ENCODE measurements around the gene NMUR1. TPM values are rescaled to one million over a fixed set of nuclear protein-coding genes. Genes with fewer than 3 reads are reported as not detected.

Gene NMUR1
- polyA plus RNA-seq, 6 donors from 2014 or later, result 0.19 TPM; not detected in 5

DNA sequence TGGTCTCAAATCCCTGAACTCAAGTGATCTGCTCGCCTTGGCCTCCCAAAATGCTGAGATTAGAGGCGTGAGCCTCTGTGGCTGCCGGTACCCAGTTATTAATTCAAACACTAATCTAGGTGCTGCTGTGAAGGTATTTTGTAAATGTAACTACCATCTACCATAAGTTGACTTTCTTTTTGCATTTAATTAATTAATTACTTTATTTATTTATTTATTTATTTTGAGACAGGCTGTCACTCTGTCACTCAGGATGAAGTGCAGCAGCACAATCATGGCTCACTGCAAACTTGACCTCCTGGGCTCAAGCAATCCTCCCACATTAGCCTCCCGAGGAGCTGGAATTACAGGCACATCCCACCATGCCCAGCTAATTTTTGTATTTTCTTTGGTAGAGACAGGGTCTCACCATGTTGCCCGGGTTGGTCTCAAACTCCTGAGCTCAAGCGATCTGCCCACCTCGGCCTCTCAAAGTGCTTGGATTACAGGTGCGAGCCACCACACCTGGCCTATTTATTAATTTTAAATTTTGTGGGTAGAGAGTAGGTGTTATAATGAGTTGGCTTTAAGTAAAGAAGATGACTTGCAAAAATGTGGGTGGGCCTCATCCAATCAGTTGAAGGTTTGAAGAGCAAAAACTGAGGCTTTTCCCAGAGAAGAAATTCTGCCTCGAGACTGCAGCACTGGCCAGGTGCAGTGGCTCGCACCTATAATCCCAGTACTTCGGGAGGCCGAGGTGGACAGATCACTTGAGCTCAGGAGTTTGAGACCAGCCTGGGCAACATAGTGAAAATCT is 17.3 kb upstream of the NMUR1 start:
- DNase-seq (no peak), ATAC-seq (ENCODE audit: low read depth in 2 of 2) (no peak)
- Mint-ChIP-seq H3K9me3 (peaks cover 0 to 17% (median 5%) of the 10 kb centered on the region in 7 donors), H3K27me3 (no peaks in the 10 kb centered on the region), H3K36me3 (peaks cover 4 to 9% of the 10 kb centered on the region in 2 donors), H3K4me1 (peaks cover 29 to 51% (median 41%) of the 10 kb centered on the region in 3 donors), H3K27ac (peak overlapping the region in 1 of 6 donors; percentile 63), H3K4me3 (peak overlapping the region in 1 of 8 donors; percentile 35)

GRCh38 chr2:231546014-231546715 is 15.9 kb upstream of the NMUR1 start:
- Mint-ChIP-seq H3K9me3 (peaks cover 0 to 26% (median 5%) of the 10 kb centered on the region in 7 donors), H3K4me3 (peak overlapping the region; percentile 21 to 93 (median 75)), H3K36me3 (peaks cover 8% of the 10 kb centered on the region in 2 donors), H3K27me3 (no peaks in the 10 kb centered on the region), H3K27ac (peak overlapping the region in 5 of 6 donors; percentile 35 to 91 (median 81)), H3K4me1 (peaks cover 29 to 49% (median 41%) of the 10 kb centered on the region in 3 donors)
- ATAC-seq (ENCODE audit: low read depth in 2 of 2), result peak in 1 of 2 donors; percentile 11
- DNase-seq, result no peak

GRCh38 chr2:231545105-231545902 is 15.1 kb upstream of the NMUR1 start:
- DNase-seq (peak; percentile 46), ATAC-seq (ENCODE audit: low read depth in 2 of 2) (peak; percentile 73 to 85)
- peaks cover 8% of the 10 kb centered on the region in 2 donors for H3K36me3 Mint-ChIP-seq
- H3K4me1 Mint-ChIP-seq, result peaks cover 29 to 49% (median 41%) of the 10 kb centered on the region in 3 donors
- peak overlapping the region; percentile 21 to 93 (median 76) for H3K4me3 Mint-ChIP-seq
- H3K27me3 Mint-ChIP-seq, result no peaks in the 10 kb centered on the region
- H3K9me3 Mint-ChIP-seq, result peaks cover 0 to 26% (median 5%) of the 10 kb centered on the region in 7 donors
- peak overlapping the region; percentile 35 to 97 (median 83) for H3K27ac Mint-ChIP-seq

DNA sequence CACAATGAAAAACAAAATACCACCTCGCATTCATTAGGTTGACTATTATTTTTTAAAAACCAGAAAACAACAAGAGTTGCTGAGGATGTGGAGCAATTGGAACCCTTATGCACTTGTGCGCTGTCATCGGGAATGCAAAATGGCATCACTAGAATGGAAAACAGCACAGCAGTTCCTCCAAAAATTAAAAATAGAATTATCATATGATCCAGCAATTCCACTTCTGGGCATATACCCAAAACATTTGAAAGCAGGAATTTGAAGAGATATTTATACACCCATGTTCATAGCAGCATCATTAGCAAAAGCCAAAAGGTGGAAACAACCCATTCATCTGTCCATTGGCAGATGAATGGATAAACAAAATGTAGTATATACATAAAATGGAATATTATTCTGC is 11.9 kb upstream of the NMUR1 start:
- ATAC-seq (ENCODE audit: low read depth in 2 of 2) (no peak), DNase-seq (no peak)
- Mint-ChIP-seq H3K9me3 (peaks cover 0 to 26% (median 4%) of the 10 kb centered on the region in 7 donors), H3K36me3 (peaks cover 8% of the 10 kb centered on the region in 2 donors), H3K27ac (no peak overlapping the region), H3K4me1 (peaks cover 24 to 32% (median 28%) of the 10 kb centered on the region in 3 donors), H3K4me3 (no peak overlapping the region), H3K27me3 (peaks cover 0 to 14% (median 0%) of the 10 kb centered on the region in 3 donors)

GRCh38 chr2:231541645-231542044 is 11.4 kb upstream of the NMUR1 start:
- ATAC-seq (ENCODE audit: low read depth in 2 of 2) (no peak), DNase-seq (no peak)
- H3K4me3 Mint-ChIP-seq, result no peak overlapping the region
- H3K27ac Mint-ChIP-seq, result no peak overlapping the region
- H3K9me3 Mint-ChIP-seq, result peaks cover 0 to 26% (median 4%) of the 10 kb centered on the region in 7 donors
- peaks cover 8% of the 10 kb centered on the region in 2 donors for H3K36me3 Mint-ChIP-seq
- H3K4me1 Mint-ChIP-seq, result peaks cover 24 to 29% (median 28%) of the 10 kb centered on the region in 3 donors
- H3K27me3 Mint-ChIP-seq, result peaks cover 0 to 14% (median 0%) of the 10 kb centered on the region in 3 donors

DNA sequence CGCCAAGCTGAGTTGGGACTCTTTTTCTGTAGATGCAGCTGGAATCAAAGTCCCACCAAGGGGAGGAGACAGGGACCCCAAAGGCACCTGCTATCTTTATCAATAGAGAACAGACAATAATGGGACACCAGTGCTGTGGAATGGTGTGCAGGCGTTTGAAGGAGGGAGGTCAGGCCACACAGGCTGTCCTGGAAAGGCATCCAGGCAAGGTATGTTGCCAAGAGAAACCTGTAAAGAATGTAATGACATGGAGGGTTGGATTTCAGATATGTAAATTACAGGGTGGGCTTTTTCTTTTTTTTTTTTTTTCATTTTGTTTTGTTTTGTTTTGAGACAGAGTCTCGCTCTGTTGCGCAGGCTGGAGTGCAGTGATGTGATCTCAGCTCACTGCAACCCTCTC is 9.7 kb upstream of the NMUR1 start:
- Mint-ChIP-seq H3K27me3 (peaks cover 0 to 14% (median 0%) of the 10 kb centered on the region in 3 donors), H3K4me1 (peaks cover 12 to 13% (median 12%) of the 10 kb centered on the region in 3 donors), H3K4me3 (no peak overlapping the region), H3K9me3 (peaks cover 0 to 22% (median 3%) of the 10 kb centered on the region in 7 donors), H3K27ac (no peak overlapping the region), H3K36me3 (peaks cover 3 to 4% of the 10 kb centered on the region in 2 donors)
- ATAC-seq (ENCODE audit: low read depth in 2 of 2) (no peak), DNase-seq (no peak)

GRCh38 chr2:231535961-231536360 is 5.7 kb upstream of the NMUR1 start:
- ATAC-seq (ENCODE audit: low read depth in 2 of 2) (no peak), DNase-seq (no peak)
- H3K27ac Mint-ChIP-seq, result no peak overlapping the region
- H3K9me3 Mint-ChIP-seq, result no peaks in the 10 kb centered on the region
- H3K27me3 Mint-ChIP-seq, result peaks cover 4 to 18% (median 5%) of the 10 kb centered on the region in 3 donors
- no peaks in the 10 kb centered on the region for H3K36me3 Mint-ChIP-seq
- peaks cover 13 to 16% (median 16%) of the 10 kb centered on the region in 3 donors for H3K4me1 Mint-ChIP-seq
- no peak overlapping the region for H3K4me3 Mint-ChIP-seq

DNA sequence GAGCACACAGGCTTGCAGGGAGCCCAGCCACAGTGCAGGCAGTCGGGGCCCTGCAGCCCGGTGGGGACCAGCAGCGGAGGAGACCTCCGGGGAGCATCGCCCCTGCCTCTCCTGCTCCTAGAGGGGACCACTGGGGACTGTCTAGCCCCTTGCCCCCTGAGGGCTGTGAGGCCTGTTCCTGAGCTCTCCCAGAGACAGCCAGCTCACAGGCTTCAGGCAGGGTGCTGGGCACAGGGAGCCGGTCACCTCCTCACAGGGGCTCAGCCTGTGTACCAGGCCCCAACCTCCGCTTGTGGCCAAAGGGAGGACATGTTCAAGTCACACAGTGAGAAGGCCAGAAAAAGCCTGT is 3.5 kb upstream of the NMUR1 start:
- H3K36me3 Mint-ChIP-seq, result no peaks in the 10 kb centered on the region
- peaks cover 10 to 16% (median 16%) of the 10 kb centered on the region in 3 donors for H3K27me3 Mint-ChIP-seq
- DNase-seq (no peak), ATAC-seq (ENCODE audit: low read depth in 2 of 2) (no peak)
- H3K9me3 Mint-ChIP-seq, result no peaks in the 10 kb centered on the region
- H3K4me3 Mint-ChIP-seq, result peak overlapping the region in 1 of 8 donors; percentile 43
- H3K4me1 Mint-ChIP-seq, result peaks cover 13 to 22% (median 17%) of the 10 kb centered on the region in 3 donors
- no peak overlapping the region for H3K27ac Mint-ChIP-seq

- DNase-seq (no peak), ATAC-seq (ENCODE audit: low read depth in 2 of 2) (no peak)
- peak overlapping the region in 1 of 8 donors; percentile 22 for H3K4me3 Mint-ChIP-seq
- H3K27ac Mint-ChIP-seq, result no peak overlapping the region
- no peaks in the 10 kb centered on the region for H3K36me3 Mint-ChIP-seq
- H3K9me3 Mint-ChIP-seq, result no peaks in the 10 kb centered on the region
- H3K4me1 Mint-ChIP-seq, result peaks cover 13 to 22% (median 17%) of the 10 kb centered on the region in 3 donors
- H3K27me3 Mint-ChIP-seq, result peaks cover 10 to 22% (median 20%) of the 10 kb centered on the region in 3 donors
Measured at GRCh38 chr2:231533086-231533776, 3.0 kb upstream of the NMUR1 start.

DNA sequence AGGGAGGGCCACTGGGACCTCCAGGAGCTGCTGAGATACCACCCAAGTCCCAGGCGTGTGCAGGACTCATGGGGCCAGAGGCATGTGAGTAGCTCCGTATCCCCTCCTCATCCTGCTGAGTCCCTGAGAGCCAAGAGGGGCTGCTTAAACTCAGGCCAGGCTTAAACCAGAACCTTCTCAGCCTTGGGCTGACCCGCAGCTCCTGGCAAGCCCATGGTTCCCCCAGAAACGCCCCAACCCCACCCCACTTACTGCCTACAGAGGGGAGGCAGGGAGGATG is 2.5 kb upstream of the NMUR1 start:
- H3K4me1 Mint-ChIP-seq, result peaks cover 13 to 22% (median 17%) of the 10 kb centered on the region in 3 donors
- H3K4me3 Mint-ChIP-seq, result peak overlapping the region in 1 of 8 donors; percentile 22
- DNase-seq, result no peak
- no peaks in the 10 kb centered on the region for H3K9me3 Mint-ChIP-seq
- ATAC-seq (ENCODE audit: low read depth in 2 of 2), result no peak
- H3K36me3 Mint-ChIP-seq, result no peaks in the 10 kb centered on the region
- H3K27ac Mint-ChIP-seq, result no peak overlapping the region
- peaks cover 10 to 27% (median 25%) of the 10 kb centered on the region in 3 donors for H3K27me3 Mint-ChIP-seq

GRCh38 chr2:231531883-231532755 is 1.9 kb upstream of the NMUR1 start:
- H3K4me1 Mint-ChIP-seq, result peaks cover 13 to 22% (median 17%) of the 10 kb centered on the region in 3 donors
- peaks cover 10 to 31% (median 28%) of the 10 kb centered on the region in 3 donors for H3K27me3 Mint-ChIP-seq
- DNase-seq, result no peak
- ATAC-seq (ENCODE audit: low read depth in 2 of 2), result no peak
- H3K9me3 Mint-ChIP-seq, result no peaks in the 10 kb centered on the region
- no peaks in the 10 kb centered on the region for H3K36me3 Mint-ChIP-seq
- no peak overlapping the region for H3K27ac Mint-ChIP-seq
- H3K4me3 Mint-ChIP-seq, result peak overlapping the region in 1 of 8 donors; percentile 20

GRCh38 chr2:231531466-231531865 is 1.2 kb upstream of the NMUR1 start:
- no peak for DNase-seq
- H3K4me1 Mint-ChIP-seq, result peaks cover 13 to 22% (median 17%) of the 10 kb centered on the region in 3 donors
- H3K27ac Mint-ChIP-seq, result peak overlapping the region in 1 of 6 donors; percentile 90
- no peaks in the 10 kb centered on the region for H3K36me3 Mint-ChIP-seq
- no peak for ATAC-seq (ENCODE audit: low read depth in 2 of 2)
- no peaks in the 10 kb centered on the region for H3K9me3 Mint-ChIP-seq
- H3K4me3 Mint-ChIP-seq, result peak overlapping the region in 7 of 8 donors; percentile 56 to 77 (median 69)
- H3K27me3 Mint-ChIP-seq, result peaks cover 10 to 37% (median 28%) of the 10 kb centered on the region in 3 donors
